ENCODE data around the gene XRCC4.
"Not testable (repeated sequence)": the region's sequence is repeated elsewhere in the genome, so short reads cannot be mapped to it uniquely, and the experiment has no call there.

The XRCC4 gene

GRCh38 chr5:83253720-83254119, 176.4 kb downstream of the XRCC4 start:
- no peak overlapping the region for H3K4me3 ChIP-seq (ENCODE audit: low read depth, low read length)
- TF ChIP-seq CTCF (IDR thresholded peaks at IDR 0.05; ENCODE audit: low read depth, low read length) = no peak

GRCh38 chr5:83255268-83255667, 177.9 kb downstream of the XRCC4 start:
- TF ChIP-seq CTCF (IDR thresholded peaks at IDR 0.05; ENCODE audit: low read depth, low read length) = no peak
- no peak overlapping the region for H3K4me3 ChIP-seq (ENCODE audit: low read depth, low read length)

- no peak for TF ChIP-seq CTCF (IDR thresholded peaks at IDR 0.05; ENCODE audit: low read depth, low read length)
- no peak overlapping the region for H3K4me3 ChIP-seq (ENCODE audit: low read depth, low read length)
Measured at GRCh38 chr5:83256091-83256780, 178.9 kb downstream of the XRCC4 start.

- not testable (repeated sequence) for H3K4me3 ChIP-seq (ENCODE audit: low read depth, low read length)
Measured at GRCh38 chr5:83257684-83258083, 180.3 kb downstream of the XRCC4 start.

GRCh38 chr5:83265318-83265717, 188.0 kb downstream of the XRCC4 start:
- no peak overlapping the region for H3K4me3 ChIP-seq (ENCODE audit: low read depth, low read length)
- TF ChIP-seq CTCF (IDR thresholded peaks at IDR 0.05; ENCODE audit: low read depth, low read length) = no peak

GRCh38 chr5:83270311-83270710, 193.0 kb downstream of the XRCC4 start:
- no peak overlapping the region for H3K4me3 ChIP-seq (ENCODE audit: low read depth, low read length)
- no peak for TF ChIP-seq CTCF (IDR thresholded peaks at IDR 0.05; ENCODE audit: low read depth, low read length)

- no peak for TF ChIP-seq CTCF (IDR thresholded peaks at IDR 0.05; ENCODE audit: low read depth, low read length)
- no peak overlapping the region for H3K4me3 ChIP-seq (ENCODE audit: low read depth, low read length)
Measured at GRCh38 chr5:83277154-83277553, 199.8 kb downstream of the XRCC4 start.

- no peak overlapping the region for H3K4me3 ChIP-seq (ENCODE audit: low read depth, low read length)
- TF ChIP-seq CTCF (IDR thresholded peaks at IDR 0.05; ENCODE audit: low read depth, low read length) = no peak
Measured at GRCh38 chr5:83277953-83278352, 200.6 kb downstream of the XRCC4 start.
